Measurements from ENCODE around the gene CHD6.
A peak's percentile ranks its signal among the peaks of the same experiment; 100 is the strongest.

The CHD6 gene, protein sequence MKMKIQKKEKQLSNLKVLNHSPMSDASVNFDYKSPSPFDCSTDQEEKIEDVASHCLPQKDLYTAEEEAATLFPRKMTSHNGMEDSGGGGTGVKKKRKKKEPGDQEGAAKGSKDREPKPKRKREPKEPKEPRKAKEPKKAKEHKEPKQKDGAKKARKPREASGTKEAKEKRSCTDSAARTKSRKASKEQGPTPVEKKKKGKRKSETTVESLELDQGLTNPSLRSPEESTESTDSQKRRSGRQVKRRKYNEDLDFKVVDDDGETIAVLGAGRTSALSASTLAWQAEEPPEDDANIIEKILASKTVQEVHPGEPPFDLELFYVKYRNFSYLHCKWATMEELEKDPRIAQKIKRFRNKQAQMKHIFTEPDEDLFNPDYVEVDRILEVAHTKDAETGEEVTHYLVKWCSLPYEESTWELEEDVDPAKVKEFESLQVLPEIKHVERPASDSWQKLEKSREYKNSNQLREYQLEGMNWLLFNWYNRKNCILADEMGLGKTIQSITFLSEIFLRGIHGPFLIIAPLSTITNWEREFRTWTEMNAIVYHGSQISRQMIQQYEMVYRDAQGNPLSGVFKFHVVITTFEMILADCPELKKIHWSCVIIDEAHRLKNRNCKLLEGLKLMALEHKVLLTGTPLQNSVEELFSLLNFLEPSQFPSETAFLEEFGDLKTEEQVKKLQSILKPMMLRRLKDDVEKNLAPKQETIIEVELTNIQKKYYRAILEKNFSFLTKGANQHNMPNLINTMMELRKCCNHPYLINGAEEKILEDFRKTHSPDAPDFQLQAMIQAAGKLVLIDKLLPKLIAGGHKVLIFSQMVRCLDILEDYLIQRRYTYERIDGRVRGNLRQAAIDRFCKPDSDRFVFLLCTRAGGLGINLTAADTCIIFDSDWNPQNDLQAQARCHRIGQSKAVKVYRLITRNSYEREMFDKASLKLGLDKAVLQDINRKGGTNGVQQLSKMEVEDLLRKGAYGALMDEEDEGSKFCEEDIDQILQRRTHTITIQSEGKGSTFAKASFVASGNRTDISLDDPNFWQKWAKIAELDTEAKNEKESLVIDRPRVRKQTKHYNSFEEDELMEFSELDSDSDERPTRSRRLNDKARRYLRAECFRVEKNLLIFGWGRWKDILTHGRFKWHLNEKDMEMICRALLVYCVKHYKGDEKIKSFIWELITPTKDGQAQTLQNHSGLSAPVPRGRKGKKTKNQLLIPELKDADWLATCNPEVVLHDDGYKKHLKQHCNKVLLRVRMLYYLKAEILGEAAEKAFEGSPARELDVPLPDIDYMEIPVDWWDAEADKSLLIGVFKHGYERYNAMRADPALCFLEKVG (N-terminal part only)

DNA sequence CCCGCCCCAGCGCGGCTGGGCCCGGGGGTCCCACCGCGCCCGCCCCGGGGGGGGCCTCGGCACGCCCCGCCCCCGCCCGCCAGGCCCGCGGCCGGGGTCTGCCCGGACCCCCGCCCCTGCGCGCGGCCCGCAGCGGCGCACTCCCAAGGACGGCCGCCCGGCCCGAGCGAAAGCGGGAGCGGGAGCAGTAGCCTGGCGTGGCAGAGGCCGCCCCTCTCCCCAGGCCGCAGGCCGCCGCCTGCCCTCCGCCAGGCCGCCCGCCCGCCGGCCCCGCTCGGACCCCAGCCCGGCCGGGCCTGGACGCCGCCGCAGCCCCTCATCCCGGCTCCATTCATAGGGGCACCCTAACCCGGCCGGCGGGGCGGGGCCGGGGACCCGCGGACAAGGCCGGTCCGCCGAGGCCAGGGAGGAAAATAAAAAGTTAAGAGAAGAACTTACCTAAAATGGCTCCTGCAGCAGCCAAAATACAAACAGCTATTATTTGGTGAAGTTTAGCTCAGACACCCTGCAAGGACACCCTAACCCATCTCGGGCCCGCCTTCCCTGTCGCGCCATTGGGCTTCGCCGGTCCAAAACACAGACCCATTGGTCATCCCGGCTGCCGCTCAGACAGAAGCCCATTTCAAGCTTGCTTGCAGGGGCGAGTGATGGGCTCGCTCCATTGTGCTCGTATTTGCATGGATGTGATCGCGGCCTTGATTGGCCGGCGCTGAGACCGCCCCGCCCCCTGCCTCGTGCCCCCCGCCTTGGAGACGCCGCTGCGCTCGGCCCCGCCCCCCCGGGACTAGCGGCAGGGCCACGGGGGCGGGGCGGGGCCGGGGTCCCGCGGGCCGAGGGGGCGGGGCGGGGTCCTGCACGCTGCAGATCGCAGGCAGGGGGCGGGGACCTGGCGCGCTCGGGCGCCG, at the start of gene CHD6:
Gene CHD6 (minus strand): TSS at position 476 of the 905 bp plus-strand sequence. CDS start 67,040 bp downstream, outside the sequence.
- TF ChIP-seq, protein P1, sequence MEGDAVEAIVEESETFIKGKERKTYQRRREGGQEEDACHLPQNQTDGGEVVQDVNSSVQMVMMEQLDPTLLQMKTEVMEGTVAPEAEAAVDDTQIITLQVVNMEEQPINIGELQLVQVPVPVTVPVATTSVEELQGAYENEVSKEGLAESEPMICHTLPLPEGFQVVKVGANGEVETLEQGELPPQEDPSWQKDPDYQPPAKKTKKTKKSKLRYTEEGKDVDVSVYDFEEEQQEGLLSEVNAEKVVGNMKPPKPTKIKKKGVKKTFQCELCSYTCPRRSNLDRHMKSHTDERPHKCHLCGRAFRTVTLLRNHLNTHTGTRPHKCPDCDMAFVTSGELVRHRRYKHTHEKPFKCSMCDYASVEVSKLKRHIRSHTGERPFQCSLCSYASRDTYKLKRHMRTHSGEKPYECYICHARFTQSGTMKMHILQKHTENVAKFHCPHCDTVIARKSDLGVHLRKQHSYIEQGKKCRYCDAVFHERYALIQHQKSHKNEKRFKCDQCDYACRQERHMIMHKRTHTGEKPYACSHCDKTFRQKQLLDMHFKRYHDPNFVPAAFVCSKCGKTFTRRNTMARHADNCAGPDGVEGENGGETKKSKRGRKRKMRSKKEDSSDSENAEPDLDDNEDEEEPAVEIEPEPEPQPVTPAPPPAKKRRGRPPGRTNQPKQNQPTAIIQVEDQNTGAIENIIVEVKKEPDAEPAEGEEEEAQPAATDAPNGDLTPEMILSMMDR (conservative IDR thresholded peaks at IDR 0.05; ENCODE audit: low read depth, low read length): no peak
- peak; percentile 98 for DNase-seq (ENCODE audit: low read depth)
- H3K4me3 ChIP-seq (ENCODE audit: low read length): peak within 1 kb of the TSS; percentile 80

DNA sequence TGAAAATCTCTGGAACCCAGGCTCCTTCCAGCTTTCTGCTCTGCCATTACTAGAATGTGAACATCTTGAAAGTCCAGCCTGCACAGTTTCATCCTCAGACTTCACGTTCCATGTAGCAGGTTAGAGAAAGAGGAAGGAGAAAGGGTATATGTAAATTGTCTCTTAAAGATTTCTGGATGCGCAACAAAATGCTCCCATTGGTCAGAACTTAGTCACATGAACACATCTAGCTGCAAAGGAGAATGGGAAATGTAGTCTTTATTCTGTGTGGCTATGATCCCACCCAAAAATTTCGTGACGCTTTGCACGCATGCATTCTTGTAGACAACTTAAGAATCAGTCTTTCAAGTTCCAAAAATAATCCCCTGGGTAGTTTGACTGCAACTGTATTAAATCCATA, 46.4 kb upstream of the CHD6 start:
- TF ChIP-seq, protein P1 (conservative IDR thresholded peaks at IDR 0.05; ENCODE audit: low read depth, low read length): no peak
- no peak overlapping the region for H3K4me3 ChIP-seq (ENCODE audit: low read length)
- DNase-seq (ENCODE audit: low read depth): no peak

DNA sequence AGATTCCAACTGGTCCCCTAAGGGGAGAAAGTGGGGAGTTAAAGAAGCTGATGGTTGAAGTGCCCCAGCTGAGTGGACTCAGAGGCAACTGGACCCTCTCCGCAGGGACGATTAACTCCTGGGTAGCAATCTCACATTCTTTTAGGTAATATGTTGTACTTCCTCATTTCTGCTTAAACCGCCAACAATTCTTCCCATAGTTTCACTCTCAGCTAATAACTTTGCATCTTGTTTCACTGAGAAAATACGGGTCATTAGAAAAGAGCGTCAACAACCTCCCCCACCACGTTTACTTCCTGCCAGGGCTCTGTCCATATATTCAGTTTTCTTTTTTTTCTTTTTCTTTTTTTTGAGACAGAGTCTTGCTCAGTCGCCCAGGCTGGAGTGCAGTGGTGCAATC, 39.5 kb upstream of the CHD6 start:
- H3K4me3 ChIP-seq (ENCODE audit: low read length): no peak overlapping the region
- TF ChIP-seq, protein P1 (conservative IDR thresholded peaks at IDR 0.05; ENCODE audit: low read depth, low read length): no peak
- no peak for DNase-seq (ENCODE audit: low read depth)

DNA sequence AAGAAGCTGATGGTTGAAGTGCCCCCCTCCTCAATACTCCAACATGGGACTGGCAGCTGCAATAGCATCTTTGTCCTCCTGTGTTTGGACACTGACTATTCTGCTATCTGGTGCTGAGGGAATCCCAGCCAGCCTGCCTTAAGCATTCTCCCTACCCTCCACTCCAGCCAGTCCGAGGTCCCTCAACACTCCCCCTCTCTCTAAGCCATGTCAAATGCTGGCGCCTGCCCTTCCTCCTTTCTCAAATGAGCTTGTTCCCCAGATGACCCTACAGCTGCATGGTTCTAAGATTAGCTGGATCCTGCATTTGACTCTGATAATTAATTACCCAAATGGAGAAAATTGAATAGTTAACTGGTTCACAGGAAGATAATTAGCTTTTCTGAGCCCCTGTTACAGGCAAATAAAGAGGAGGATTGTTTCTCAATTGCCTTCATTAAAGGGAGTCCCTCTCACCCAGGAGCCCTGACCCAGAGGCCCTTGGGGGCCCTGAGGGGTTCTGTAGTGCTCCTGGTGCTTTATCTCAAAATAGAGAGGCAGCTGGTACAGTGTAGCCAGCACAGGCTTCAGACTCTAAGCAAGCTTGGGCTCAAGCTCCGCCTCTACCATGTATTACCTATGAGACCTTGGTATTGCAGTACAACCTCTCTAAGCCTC, 37.9 kb upstream of the CHD6 start:
- H3K4me3 ChIP-seq (ENCODE audit: low read length): no peak overlapping the region
- DNase-seq (ENCODE audit: low read depth): no peak
- TF ChIP-seq, protein P1 (conservative IDR thresholded peaks at IDR 0.05; ENCODE audit: low read depth, low read length): no peak

DNA sequence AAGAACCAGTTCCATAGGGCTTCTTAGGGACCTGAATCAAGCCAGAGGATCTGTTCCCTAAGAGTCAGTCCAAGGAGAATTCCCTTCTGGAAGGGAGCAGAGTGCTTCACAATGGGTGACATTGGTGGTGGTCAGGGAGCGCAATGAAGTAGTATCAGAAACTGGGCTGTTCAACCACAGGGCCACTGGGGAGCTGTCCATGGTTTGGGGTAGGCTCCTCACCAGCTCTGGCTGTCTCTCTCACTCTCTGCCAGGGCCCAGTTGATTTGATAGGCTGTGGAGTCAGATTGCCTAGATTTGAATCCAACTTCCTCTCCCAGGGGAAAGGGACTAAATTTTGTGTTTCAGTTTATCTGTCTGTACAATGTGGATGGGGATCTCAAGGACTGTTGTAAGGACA, 36.7 kb upstream of the CHD6 start:
- H3K4me3 ChIP-seq (ENCODE audit: low read length): no peak overlapping the region
- TF ChIP-seq, protein P1 (conservative IDR thresholded peaks at IDR 0.05; ENCODE audit: low read depth, low read length): no peak
- no peak for DNase-seq (ENCODE audit: low read depth)
